Measurements from ENCODE around the gene GRM4.

GRM4 gene

DNA sequence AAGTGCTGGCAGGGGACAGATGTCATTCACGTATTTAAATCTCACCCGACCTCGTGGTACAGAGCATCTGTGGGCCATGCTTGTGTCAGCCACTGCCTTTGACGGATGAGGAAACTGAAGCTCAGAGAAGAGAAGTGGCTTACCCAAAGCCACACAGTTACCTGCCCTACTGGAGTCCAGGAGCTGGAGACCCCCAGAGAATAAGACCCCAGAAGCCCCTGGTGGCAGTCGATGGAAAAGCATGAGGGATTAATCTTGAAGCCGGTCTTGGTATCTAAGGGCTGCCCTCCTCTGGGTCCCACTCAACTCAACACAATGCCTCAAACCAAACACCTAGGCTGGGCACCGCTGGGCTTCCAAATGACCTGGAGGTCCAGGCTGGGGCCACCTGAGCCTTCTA lies 83.1 kb downstream of the GRM4 start:
- no peak for DNase-seq (ENCODE audit: low spot score)

DNA sequence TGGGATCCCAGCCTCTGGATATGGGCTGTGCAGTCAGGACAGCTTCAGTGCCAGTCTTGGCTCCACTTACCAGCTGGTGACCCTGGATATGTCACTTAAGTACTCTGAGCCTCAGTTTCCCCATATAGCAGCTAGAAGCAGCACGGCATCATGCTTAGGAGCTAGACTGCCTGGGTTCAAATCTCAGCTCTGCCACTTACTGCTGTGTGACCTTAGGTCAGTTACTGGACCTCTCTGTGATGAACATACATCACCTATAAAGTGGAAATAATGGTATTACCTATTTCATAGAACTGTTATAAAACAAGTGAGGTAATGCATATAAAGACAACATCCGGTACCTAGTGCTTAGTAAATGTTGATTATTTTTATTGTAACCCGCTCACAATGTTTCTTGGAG lies 83.7 kb downstream of the GRM4 start:
- no peak for DNase-seq (ENCODE audit: low spot score)

DNA sequence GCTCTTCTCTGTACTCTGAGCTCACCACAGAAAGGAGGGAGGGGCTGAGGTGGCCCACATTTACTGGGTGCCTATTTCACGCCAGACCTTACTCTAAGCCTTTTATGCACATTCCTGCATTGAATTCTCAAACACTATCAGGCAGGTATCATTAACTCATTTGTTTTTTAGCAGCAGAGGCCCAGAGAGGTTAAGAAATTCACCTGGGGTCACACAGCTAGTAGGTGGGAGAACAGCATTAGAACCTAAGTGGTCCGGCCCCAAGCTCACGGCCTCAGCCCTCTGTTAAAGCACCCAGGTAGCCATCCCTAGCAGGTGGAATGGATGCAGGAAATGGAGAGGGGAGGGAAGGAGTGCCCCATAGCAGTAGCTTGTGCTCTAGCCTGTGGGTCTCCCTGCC lies 84.5 kb downstream of the GRM4 start:
- DNase-seq (ENCODE audit: low spot score): no peak

DNA sequence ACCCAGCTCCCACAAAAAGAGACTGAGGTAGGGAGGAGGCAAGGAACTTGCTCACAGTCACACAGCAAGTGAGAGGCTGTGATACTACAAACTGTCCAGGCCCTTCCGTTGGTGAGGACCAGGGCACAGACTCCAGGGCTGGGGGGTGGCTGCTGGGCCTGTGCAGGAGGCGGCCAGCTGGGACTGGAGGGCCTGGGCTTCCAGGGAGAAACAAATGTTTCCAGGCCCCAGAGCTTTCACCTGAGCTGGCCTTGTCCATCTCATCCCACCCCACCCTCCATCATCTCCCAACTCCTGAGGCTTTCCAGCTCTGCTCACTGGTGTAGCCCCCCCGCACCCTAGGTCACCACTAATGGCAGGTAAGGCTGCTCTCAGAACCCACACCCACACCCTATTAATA lies 86.0 kb downstream of the GRM4 start:
- no peak for DNase-seq (ENCODE audit: low spot score)

DNA sequence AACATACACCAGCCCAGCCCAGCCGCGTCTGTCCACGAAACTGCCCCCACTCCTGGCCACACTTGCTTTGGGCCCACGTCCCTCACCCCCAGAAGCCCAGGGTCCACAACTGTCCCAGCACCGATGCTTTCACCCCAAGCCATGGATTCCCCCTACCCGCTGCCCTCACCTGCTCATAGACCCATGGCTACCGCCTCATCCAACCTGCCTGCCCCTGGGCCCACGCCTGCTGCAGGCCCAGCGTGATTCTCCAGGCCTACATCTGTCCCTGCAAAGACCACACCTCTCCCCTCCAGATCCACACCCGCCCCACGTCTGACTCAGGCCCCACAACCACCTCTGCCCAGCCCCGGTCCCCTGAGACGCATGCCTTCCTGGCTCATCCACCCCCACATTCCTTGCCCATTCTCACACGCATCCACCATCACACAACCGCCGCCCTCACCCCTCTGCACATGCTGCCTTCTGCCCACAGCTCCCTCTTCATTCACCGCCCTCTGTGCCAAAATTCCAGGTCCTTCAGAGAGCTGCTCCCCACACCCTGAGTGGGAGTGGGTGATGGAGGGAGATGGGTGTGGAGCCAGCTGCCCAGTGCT lies 86.7 kb downstream of the GRM4 start:
- peak; percentile 76 for DNase-seq (ENCODE audit: low spot score)

DNA sequence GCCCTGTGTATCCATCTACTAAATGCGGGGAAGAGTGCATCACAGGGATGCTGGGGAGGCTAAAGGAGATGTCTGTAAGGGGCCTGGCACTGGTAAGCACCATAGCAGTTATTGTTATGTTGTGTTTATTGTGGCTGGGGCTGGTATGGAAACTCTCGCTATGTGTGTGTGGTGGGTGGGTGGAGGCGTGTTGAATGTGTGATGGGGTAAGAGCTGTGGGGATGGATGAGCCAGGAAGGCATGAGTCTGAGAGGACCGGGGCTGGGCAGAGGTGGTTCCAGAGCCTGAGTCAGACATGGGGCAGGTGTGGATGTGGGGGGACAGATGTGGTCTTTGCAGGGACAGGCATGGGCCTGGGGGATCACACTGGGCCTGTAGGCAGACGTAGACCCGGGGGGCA lies 88.1 kb downstream of the GRM4 start:
- DNase-seq (ENCODE audit: low spot score): no peak

DNA sequence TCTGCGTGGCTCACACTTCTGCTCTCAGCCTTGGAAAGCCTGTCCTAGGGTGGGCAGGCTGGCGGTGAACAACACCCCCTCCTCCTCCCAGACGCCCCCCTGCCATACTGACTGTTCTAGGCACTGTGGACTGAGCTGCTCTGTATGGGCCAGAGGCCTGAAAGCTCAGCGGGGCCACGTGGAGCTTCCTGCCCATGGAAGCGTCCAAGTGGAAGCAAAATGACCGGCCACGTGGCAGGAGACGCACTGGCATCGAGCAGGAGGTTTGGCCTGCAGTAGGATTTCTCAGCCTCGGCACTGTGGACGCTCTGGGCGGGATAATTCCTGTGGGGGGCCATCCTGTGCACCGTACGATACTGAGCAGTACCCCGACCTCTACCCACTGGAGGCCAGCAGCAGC lies 88.7 kb downstream of the GRM4 start:
- no peak for DNase-seq (ENCODE audit: low spot score)

DNA sequence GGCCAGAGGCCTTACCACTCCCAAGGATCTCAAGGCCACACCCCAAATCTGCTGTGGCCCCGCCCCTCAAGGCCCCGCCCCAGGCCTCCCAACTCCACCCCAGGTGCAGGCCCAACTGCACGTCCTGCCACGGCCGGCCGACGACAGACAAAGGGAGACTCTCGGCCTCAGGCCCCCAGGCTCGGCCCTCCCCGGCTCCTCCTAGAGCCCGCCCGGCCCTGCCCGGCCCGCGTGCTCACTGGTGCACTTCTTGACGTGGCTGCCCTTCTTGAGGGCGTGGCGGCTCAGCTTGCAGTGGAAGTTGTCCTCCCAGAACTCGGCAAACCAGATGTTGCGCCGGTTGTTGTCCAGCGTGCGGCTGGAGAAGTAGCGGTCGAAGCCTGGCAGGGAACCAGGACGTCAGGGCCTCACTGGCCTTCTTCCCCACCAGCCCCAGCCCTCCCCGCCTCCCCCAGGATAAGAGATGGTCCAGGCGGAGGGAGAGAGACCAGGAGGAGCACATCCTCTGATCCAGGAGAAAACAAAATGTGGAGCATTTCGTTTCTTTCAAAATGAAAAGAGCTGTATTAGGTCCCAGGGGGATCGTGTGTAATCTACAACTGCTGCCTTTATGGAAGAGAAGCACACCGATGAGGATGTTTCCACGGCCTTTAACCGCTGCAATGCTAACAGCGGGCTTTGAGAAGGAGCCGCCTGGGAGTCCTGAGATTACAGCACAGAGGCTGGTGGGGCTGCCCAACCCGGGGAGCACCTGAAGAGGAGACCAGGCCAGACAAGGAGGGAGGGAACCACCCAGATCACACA lies 89.4 kb downstream of the GRM4 start:
- DNase-seq (ENCODE audit: low spot score): peak; percentile 77

DNA sequence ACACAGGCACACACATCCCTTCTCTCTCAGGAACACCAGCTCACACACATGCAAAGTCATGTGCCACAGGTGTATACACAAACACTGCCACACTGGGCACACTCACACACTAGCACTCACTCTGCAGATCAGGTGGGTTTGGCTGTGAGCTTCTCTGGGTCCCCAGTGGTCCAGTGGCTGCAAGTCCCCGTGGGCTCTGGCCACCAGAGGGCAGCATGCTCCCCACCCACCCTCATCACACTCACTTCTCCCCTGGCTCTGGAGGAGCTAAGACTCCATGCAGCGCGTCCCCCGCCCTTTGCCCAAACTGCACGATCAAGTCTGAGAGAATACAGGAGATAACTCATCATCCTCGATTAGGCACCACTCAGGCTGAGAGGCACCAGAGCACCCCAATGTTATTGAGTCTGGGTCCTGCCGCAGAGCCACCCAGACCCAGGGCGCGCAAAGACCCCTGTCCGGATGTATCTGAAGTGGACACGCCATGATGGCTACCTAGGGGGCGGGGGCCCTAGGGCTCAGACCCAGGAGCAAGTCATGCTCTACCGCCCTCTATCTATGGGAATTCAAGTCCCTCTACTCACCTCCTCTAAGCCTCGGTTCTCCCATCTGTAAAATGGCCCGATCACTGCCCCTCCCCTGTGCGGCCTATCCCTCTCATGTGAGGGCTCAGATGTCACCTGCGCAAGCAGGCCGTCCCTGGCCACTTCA lies 90.5 kb downstream of the GRM4 start:
- peak; percentile 84 for DNase-seq (ENCODE audit: low spot score)

DNA sequence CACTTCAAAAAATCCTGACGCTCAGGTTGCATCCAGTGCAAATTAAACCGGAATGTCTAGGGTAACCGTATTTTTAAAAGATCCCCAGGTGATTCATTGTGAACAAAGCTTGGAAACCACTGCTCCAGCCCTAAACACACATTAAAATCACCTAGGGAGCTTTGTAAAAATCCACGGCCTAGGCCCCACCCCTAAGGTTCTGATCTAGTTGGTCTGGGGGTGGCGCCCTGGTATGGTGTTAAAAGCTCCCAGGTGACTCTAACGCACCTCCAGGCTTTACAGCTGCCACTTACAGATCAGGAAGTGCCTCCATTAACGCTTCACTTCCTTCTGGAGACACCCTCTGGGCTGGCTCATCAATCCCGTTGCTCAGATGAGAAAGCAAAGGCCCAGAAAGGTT lies 92.2 kb downstream of the GRM4 start:
- no peak for DNase-seq (ENCODE audit: low spot score)

DNA sequence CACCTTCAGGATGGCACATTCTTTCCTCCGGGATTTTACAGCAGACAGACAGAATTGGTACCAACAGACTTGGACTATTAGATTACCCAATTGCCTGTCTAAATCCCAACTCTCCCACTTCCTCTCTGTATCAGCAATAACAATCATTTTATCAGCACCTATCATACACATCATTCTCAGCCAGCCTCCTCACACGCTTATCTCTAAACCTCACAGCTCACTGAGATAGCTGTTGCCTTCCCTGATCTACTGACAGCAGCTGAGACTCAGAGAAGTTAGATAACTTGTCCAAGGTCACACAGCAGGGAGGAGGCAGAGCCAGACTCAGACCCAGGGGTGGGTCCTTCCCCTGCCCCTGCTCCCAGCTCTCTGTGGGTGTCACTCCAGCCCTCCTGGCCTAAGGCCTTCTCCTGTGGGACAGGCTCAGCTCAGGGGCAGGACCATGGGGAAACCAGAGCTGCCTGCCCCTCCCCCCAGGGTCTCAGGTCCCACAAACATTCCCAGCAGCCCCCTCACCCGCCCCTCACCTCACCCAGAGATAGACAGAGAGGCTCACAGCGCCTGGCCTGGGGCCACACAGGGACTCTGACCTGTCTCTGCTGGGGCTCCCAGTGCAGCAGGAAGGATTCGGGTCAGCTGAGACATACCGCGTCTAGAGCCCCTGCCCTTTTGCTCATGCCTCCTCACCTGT lies 92.8 kb downstream of the GRM4 start:
- no peak for DNase-seq (ENCODE audit: low spot score)

DNA sequence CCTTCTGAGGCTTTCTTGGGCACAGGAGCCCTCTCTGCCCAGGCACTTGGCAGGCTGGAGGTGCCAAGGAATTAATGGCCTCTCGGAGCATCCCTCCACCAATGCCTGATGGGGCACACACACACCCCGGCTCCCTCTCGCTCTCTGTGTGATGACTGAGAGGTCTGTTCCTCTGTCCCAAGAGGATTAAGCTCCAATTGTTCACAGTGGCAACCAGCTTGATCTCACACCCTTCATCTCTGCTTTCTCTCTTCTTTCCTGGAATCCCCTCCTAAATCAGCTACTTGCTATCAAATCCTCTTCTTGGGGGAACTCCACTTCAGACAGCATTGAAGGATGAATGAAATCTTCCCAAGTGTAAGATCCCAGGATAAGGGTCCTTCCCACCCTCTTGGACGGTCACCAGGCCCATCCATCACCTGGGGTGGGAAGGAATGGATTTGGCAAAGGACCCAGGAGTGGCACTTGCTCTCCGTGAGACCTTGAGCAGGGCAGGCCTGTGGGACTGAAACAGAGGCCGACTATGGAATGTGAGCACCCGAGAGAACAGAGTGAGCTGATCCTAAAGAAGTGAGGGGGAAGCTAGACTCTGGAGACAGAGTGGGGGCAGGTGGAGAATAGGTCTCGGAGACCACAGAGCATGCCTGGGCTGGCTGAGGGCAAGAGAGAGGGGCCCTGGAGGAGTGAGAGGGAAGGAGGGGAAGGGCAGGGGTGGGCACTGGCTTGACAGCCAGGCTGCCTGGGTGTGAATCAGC lies 93.6 kb downstream of the GRM4 start:
- DNase-seq (ENCODE audit: low spot score): no peak

DNA sequence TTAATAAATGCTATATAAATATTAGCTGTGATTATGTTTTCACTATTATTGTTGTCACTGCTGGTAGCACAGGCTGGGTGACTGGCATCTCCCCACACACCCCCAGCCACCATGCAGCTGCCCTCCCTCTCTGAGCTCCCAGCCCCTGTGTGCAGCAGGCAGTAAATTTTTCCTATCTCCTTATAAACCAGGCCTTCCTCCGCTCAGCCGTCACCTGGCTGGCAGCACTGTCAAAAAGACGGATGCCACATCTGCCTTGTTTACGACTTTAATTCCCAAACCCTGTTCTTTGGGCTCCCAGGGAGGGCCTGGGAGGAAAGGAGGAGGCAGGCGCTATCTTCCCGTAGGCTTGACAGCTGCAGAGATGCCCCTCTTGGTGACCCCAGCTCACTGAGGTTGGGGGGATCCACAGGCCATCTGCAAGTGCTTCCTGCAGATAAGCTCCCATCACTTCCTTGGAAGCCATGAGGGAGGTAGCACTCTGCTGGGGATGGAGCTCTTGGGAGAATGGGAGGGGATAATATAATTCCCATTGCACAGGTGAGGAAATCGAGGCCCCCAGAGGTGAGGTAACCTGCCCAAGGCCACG lies 94.5 kb downstream of the GRM4 start:
- no peak for DNase-seq (ENCODE audit: low spot score)

DNA sequence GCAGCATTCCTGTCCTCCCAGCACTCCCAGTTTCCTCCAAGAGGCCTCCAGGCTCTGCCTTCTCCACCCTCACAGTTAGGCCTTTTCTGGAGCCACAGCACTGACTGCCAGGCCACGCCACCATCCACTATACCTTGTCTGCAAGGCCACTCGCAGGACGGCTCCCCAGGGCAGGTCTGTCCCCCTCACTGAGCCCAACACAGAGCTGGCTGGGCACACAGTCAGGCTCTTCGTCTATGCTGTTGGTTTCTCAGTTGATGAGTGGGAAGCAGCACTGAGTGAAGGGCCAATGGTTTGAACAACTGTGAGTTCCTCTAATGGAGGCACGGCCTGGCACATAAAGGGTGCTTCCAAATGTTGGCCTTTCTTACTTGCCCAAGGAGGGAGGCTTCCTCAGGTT lies 95.2 kb downstream of the GRM4 start:
- no peak for DNase-seq (ENCODE audit: low spot score)

DNA sequence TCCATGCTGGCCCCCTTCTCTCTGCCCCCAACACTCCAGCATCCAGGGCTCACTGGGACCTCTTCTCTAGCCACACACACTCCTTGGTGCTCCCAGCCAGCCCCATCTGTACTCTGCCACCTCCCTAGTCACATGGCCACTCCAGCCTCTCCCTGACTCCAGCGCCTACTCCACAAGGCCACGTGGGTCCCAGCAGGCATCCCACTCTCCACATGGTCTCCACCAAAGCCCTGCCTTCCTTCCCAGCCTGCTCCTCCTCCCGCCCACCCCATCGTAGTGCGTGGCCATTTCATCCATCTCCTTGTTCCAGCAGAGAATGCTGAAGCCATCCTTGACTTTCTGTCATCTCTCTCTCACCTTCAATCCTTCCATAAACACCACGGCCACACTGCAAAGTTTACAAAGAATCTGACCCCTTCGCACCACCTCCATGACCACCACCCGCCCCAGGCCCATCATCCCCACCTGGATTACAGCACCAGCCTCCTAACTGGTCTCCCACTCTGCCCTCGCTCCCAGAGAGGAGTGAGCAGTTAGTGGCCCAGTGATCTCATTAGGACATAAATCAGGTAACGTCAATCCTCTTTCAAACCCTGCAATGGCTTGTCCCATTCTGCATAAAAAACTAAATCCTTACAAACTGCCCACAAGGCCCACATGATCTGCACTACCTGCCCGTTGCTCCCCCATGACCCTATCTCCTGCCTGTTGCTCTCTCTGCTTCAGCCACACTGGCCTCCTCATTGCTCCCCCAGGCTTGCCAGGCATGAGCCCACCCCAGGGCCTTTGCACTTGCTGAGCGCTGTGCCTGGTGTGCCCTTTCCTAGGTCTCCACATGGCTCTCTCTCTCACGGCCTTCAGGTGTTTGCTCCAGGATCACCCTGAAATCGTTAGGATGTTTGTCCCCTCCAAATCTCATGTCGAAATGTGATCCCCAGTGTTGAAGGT lies 96.2 kb downstream of the GRM4 start:
- no peak for DNase-seq (ENCODE audit: low spot score)

DNA sequence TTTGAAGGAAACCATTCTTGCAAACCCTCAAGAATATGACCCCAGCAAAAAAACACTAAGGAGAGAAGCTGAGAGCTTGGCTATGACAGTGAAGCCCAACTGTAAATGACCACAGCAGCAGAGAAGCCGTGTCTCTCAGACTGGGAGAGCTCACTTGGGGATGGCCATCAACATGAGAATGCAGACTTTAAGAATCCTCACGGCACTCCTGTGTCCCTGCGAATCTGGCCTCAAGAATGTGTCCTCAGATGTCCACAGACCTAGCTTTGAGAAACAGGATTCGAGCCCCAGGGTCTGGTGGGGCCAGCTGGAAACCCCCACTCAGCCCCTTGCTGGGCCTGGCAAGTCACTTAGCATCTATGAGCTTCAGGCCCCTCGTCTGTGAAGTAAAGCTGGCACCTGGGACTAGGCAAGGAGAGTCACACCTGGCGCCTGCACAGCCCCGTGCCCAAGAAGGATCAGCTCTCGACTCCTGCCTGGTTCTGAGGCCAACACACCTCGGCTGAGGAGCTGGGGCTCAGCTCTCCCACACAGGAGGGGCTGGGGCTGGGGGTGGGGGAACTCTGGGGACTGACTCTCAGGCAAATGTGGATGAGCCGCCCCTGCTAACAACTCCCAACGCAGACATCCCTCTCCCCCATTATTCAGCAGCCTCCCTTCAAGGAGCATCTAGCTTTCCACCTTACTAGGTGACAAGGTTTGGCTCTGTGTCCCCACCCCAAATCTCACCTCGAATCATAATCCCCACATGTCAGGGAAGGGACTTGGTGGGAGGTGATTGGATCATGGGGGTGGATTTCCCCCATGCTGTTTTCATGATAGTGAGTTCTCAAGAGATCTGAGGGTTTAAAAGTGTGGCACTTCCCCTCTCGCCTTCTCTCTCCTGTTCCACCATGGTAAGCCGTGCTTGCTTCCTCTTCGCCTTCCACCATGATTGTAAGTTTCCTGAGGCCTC lies 97.7 kb downstream of the GRM4 start:
- DNase-seq (ENCODE audit: low spot score): no peak

DNA sequence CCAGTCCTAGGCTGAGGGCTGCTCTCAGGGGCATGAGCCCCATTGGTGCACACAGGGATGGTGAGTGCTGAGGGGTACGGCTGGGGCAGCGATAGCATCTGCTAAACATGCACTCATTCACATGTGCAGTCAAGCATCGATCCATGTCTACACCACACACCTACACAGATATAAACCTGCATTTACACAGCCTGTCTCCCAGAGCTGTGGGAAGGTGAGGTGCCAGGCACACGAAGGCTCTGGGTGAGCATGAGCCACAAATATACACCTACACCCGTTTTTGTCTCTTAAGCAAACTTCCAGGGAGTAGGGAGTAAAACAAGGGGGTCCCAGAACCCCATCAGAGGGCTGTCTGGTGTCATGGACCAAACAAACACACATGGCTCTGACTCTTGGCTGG lies 99.3 kb downstream of the GRM4 start:
- DNase-seq (ENCODE audit: low spot score): no peak

DNA sequence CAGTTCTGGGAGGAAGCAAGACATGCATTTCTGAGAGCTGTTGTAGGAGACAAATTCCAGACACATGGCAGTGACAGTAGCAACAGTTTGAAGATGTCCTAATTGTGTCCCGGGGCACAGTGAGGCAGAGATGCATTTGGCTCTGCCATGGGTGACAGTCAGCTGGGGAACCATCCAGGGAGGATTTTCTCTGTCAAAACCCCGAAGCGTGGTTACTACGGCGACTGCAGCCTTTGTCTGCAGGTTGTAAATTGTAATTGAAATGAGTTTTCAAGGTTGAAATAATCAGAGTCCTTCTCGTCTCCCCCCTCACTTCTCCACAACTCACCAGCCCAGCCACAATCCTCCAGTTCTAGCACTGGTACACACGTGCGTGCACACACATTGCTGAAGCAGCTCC lies 100.1 kb downstream of the GRM4 start:
- DNase-seq (ENCODE audit: low spot score): no peak

DNA sequence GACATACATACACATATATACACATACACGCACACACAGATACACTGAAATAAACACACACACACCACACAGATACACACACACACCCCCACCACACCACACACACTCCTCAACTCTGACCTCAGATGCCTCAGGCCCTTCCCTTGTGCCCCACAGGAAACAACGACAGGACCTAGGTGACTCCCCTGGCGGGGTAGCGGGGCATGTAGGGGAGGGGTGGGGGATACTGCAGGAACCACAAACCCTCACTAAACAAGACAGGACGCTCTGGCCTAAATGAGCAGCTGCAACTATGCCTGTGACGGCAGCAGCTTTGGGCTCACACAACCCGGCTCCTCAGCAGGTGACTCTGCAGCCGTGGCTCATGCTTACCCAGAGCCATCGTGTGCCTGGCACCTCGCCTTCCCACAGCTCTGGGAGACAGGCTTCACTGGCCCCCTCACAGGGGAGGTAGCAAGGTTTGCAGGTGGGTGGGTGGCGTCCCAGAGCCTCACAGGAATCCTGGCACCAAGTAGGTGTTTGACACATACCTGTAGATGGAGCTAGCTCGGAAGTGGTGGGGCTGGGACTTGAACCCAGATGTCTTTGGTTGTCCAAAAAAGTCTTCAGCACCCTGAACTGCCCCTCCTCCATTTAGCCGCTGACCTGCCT lies 100.8 kb downstream of the GRM4 start:
- no peak for DNase-seq (ENCODE audit: low spot score)
